HUES48 (cell line): ENCODE measurements around the gene KMT2E.
"Not testable (repeated sequence)": the region's sequence is repeated elsewhere in the genome, so short reads cannot be mapped to it uniquely, and the experiment has no call there.

Experiments used
- H3K27ac ChIP-seq: one replicate; pipeline ENCODE4 v1.7.0; 2013; ENCODE audit warnings: low read depth, low read length, inconsistent platforms
- H3K27me3 ChIP-seq: 2 replicates; pipeline ENCODE4 v1.6.1; 2013; ENCODE audit warnings: mild to moderate bottlenecking, low read length; ENCODE audit not compliant: control insufficient read depth, insufficient read depth
- H3K36me3 ChIP-seq: 2 replicates; pipeline ENCODE4 v1.6.1; 2013; ENCODE audit warnings: low read length; ENCODE audit not compliant: control insufficient read depth, insufficient read depth
- H3K4me1 ChIP-seq: 2 replicates; pipeline ENCODE4 v1.6.1; 2013; ENCODE audit warnings: mild to moderate bottlenecking, low read length; ENCODE audit not compliant: control insufficient read depth, insufficient read depth
- H3K4me3 ChIP-seq: 2 replicates; pipeline ENCODE4 v1.5.1; 2013; ENCODE audit warnings: mild to moderate bottlenecking, low read depth, low read length
- H3K9ac ChIP-seq: 2 replicates; pipeline ENCODE4 v1.6.1; 2013; ENCODE audit warnings: mild to moderate bottlenecking, low read depth, low read length, moderate library complexity
- H3K9me3 ChIP-seq: 2 replicates; pipeline ENCODE4 v1.6.1; 2013; ENCODE audit warnings: low read length; ENCODE audit not compliant: control insufficient read depth, insufficient read depth

Gene KMT2E

GRCh38 chr7:104983578-104984539 is 30.1 kb upstream of the KMT2E start:
- H3K9ac ChIP-seq = peak overlapping the region; percentile 98
- peak overlapping the region; percentile 95 for H3K27ac ChIP-seq
- H3K4me3 ChIP-seq = peak overlapping the region; percentile 86
- no peaks in the 10 kb centered on the region for H3K9me3 ChIP-seq
- H3K4me1 ChIP-seq = peaks cover 33% of the 10 kb centered on the region
- peaks cover 5% of the 10 kb centered on the region; the same call in 1 of the 2 replicates for H3K36me3 ChIP-seq
- no peaks in the 10 kb centered on the region for H3K27me3 ChIP-seq

GRCh38 chr7:104984585-104985258 is 29.3 kb upstream of the KMT2E start:
- peaks cover 5% of the 10 kb centered on the region; the same call in 1 of the 2 replicates for H3K36me3 ChIP-seq
- H3K27me3 ChIP-seq = no peaks in the 10 kb centered on the region
- H3K27ac ChIP-seq = peak overlapping the region; percentile 95
- no peaks in the 10 kb centered on the region for H3K9me3 ChIP-seq
- H3K9ac ChIP-seq = peak overlapping the region; percentile 98
- peaks cover 24% of the 10 kb centered on the region for H3K4me1 ChIP-seq
- H3K4me3 ChIP-seq = peak overlapping the region; percentile 86

GRCh38 chr7:104985259-104985617 is 28.8 kb upstream of the KMT2E start:
- peak overlapping the region; percentile 95 for H3K27ac ChIP-seq
- no peak overlapping the region for H3K9ac ChIP-seq
- peaks cover 8% of the 10 kb centered on the region for H3K36me3 ChIP-seq
- H3K9me3 ChIP-seq = no peaks in the 10 kb centered on the region
- no peaks in the 10 kb centered on the region for H3K27me3 ChIP-seq
- H3K4me3 ChIP-seq = peak overlapping the region; percentile 86; the same call in 1 of the 2 replicates
- H3K4me1 ChIP-seq = peaks cover 19% of the 10 kb centered on the region

- H3K36me3 ChIP-seq = peaks cover 22% of the 10 kb centered on the region
- H3K27me3 ChIP-seq = no peaks in the 10 kb centered on the region
- H3K9ac ChIP-seq = no peak overlapping the region
- H3K9me3 ChIP-seq = no peaks in the 10 kb centered on the region
- H3K4me3 ChIP-seq = no peak overlapping the region
- no peak overlapping the region for H3K27ac ChIP-seq
- peaks cover 10% of the 10 kb centered on the region for H3K4me1 ChIP-seq
These were observed 27.3 kb upstream of the KMT2E start for GRCh38 chr7:104986628-104987259.

GRCh38 chr7:104987403-104987802 is 26.6 kb upstream of the KMT2E start:
- not testable (repeated sequence) for H3K27ac ChIP-seq

GRCh38 chr7:104990983-104991382 is 23.0 kb upstream of the KMT2E start:
- H3K27me3 ChIP-seq = no peaks in the 10 kb centered on the region
- H3K27ac ChIP-seq = no peak overlapping the region
- peaks cover 4% of the 10 kb centered on the region; the same call in 1 of the 2 replicates for H3K4me1 ChIP-seq
- peaks cover 48% of the 10 kb centered on the region for H3K36me3 ChIP-seq
- H3K9ac ChIP-seq = no peak overlapping the region
- no peaks in the 10 kb centered on the region for H3K9me3 ChIP-seq
- H3K4me3 ChIP-seq = no peak overlapping the region

More at GRCh38 chr7:104987403-104987802, 26.6 kb upstream of the KMT2E start:
- H3K4me3 ChIP-seq, H3K27me3 ChIP-seq, H3K9me3 ChIP-seq, H3K9ac ChIP-seq: not testable (repeated sequence)
- Histone ChIP-seq H3K36me3 (peaks cover 26% of the 10 kb centered on the region), H3K4me1 (peaks cover 10% of the 10 kb centered on the region)

GRCh38 chr7:104992306-104992705 is 21.7 kb upstream of the KMT2E start:
- peaks cover 49% of the 10 kb centered on the region for H3K36me3 ChIP-seq
- H3K27ac ChIP-seq = no peak overlapping the region
- no peaks in the 10 kb centered on the region for H3K9me3 ChIP-seq
- no peak overlapping the region for H3K4me3 ChIP-seq
- no peaks in the 10 kb centered on the region for H3K27me3 ChIP-seq
- no peak overlapping the region for H3K9ac ChIP-seq
- H3K4me1 ChIP-seq = peaks cover 4% of the 10 kb centered on the region; the same call in 1 of the 2 replicates

- H3K27me3 ChIP-seq = no peaks in the 10 kb centered on the region
- H3K4me1 ChIP-seq = no peaks in the 10 kb centered on the region; the same call in 1 of the 2 replicates
- no peak overlapping the region for H3K4me3 ChIP-seq
These were observed 20.7 kb upstream of the KMT2E start for GRCh38 chr7:104993217-104993862.

GRCh38 chr7:104998040-104998752 is 15.8 kb upstream of the KMT2E start:
- H3K9me3 ChIP-seq = no peaks in the 10 kb centered on the region
- peaks cover 9% of the 10 kb centered on the region; the same call in 1 of the 2 replicates for H3K4me1 ChIP-seq
- no peak overlapping the region for H3K4me3 ChIP-seq
- H3K27ac ChIP-seq = no peak overlapping the region
- no peaks in the 10 kb centered on the region for H3K27me3 ChIP-seq
- peaks cover 36% of the 10 kb centered on the region for H3K36me3 ChIP-seq
- H3K9ac ChIP-seq = no peak overlapping the region

More at GRCh38 chr7:104993217-104993862, 20.7 kb upstream of the KMT2E start:
- H3K27ac ChIP-seq = no peak overlapping the region
- no peak overlapping the region for H3K9ac ChIP-seq
- peaks cover 49% of the 10 kb centered on the region for H3K36me3 ChIP-seq
- no peaks in the 10 kb centered on the region for H3K9me3 ChIP-seq

- Histone ChIP-seq H3K9ac (no peak overlapping the region), H3K27me3 (no peaks in the 10 kb centered on the region), H3K36me3 (peaks cover 27% of the 10 kb centered on the region), H3K4me3 (no peak overlapping the region), H3K27ac (no peak overlapping the region), H3K9me3 (no peaks in the 10 kb centered on the region), H3K4me1 (peaks cover 9% of the 10 kb centered on the region; the same call in 1 of the 2 replicates)
These were observed 13.8 kb upstream of the KMT2E start for GRCh38 chr7:105000200-105000599.
